NCI-H128 (cell line): ENCODE results near the gene BLID.

ENCODE experiments used
- DNase-seq: peaks from one replicate; lab custom pipeline; 2025; ENCODE audit not compliant: unreplicated experiment; lab: John Stamatoyannopoulos, UW

The BLID gene

GRCh38 chr11:122107045-122107444, 9.0 kb downstream of the BLID start:
- no peak for DNase-seq

- DNase-seq = no peak
Measured at GRCh38 chr11:122105044-122105758, 10.8 kb downstream of the BLID start.

- DNase-seq = no peak
Measured at GRCh38 chr11:122104341-122104740, 11.7 kb downstream of the BLID start.

- DNase-seq = no peak
Measured at GRCh38 chr11:122103726-122104125, 12.3 kb downstream of the BLID start.

- no peak for DNase-seq
Measured at GRCh38 chr11:122103321-122103720, 12.7 kb downstream of the BLID start.

- no peak for DNase-seq
Measured at GRCh38 chr11:122102426-122102825, 13.6 kb downstream of the BLID start.

GRCh38 chr11:122101625-122102291, 14.3 kb downstream of the BLID start:
- peak; percentile 24 for DNase-seq

- DNase-seq = no peak
Measured at GRCh38 chr11:122100756-122101080, 15.3 kb downstream of the BLID start.

GRCh38 chr11:122100037-122100755, 15.8 kb downstream of the BLID start:
- DNase-seq = no peak

- no peak for DNase-seq
Measured at GRCh38 chr11:122099374-122100036, 16.5 kb downstream of the BLID start.

GRCh38 chr11:122098261-122098980, 17.6 kb downstream of the BLID start:
- DNase-seq = no peak

GRCh38 chr11:122097419-122098001, 18.5 kb downstream of the BLID start:
- DNase-seq = peak; percentile 33

- no peak for DNase-seq
Measured at GRCh38 chr11:122096272-122097112, 19.5 kb downstream of the BLID start.

- DNase-seq = no peak
Measured at GRCh38 chr11:122095681-122096262, 20.2 kb downstream of the BLID start.

GRCh38 chr11:122094836-122095235, 21.2 kb downstream of the BLID start:
- DNase-seq = no peak

- no peak for DNase-seq
Measured at GRCh38 chr11:122093731-122094275, 22.2 kb downstream of the BLID start.

GRCh38 chr11:122091835-122092234, 24.2 kb downstream of the BLID start:
- DNase-seq = no peak

GRCh38 chr11:122089111-122089510, 26.9 kb downstream of the BLID start:
- no peak for DNase-seq

GRCh38 chr11:122085712-122086111, 30.3 kb downstream of the BLID start:
- no peak for DNase-seq
